ENCODE results near the gene GRAMD4.

The GRAMD4 gene

DNA sequence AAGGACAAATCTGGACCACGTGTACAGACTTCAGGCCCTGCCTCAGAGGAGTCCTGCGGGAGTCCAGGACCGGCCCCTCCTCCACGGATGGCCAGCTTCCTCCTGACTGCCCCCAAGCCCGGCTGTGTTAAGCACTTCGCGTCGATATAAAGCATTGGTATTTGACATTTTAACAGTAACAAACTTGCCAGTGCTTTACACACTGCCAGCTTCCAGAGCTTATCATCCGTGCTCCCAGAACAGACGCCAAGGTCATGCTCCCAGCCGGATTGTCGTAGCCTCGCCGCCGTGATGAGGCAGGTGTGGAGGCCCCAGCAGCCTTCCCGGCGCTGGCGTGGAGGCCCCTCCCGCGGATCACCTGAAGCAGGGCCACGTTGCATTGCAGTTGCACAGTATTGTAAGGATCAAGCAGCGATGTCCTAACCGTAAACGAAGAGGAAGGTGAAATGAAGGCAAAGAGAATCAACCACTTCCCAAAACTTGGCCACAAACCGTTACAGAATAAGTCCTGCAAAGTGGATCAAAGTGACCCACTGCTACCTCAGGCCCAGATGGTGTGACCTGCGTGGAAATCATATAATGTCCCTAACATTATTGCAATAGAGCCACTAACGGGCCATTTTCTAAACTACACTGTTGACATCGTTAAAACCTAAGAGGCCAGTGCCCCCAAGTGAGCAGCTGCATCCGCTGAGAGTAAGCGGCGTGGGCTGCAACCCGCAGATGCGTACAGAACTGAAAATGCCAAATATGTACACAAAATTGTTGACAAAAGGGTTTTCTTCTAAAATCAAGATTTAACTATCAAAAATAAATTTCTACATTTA lies 66.2 kb downstream of the GRAMD4 start:
- DNase-seq (ENCODE audit: low read depth in 3 of 3, low spot score in 1 of 3) = no peak

DNA sequence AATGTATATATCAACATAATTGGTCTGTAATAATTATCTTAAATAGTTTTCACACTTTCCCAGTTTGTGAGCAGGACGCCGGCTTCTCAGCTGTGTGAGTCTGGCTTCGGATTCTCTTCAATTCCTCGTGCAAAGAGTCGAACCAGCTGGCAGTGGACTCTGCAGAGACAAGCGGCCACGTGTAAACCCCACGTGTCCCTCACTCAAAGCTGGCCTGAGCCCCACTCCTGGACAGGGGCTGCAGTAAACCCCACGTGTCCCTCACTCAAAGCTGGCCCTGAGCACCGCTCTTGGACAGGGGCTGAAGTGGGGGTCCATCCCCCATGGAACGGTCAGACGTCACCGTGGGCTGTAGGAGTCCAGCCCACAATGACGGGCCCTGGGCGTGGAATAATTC lies 66.9 kb downstream of the GRAMD4 start:
- no peak for DNase-seq (ENCODE audit: low read depth in 3 of 3, low spot score in 1 of 3)

DNA sequence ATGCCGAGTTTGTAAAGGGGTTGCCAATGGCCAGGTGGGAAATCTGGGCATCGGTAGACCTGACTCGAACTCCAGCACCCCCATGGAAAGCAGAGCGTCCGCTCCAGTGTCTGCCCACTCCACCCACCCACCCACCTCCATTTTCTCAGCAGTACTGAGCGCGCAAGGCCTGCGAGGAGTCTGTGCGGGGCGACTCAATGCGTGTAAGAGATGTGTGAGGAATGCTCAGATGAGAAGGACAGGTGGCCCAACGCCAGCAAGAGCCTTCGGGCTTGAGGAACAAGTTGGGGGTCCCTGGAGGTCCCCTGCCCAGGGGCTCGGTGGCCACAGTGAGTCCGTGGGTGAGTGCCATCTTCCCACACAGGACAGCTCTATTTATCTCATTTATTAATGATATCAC lies 67.3 kb downstream of the GRAMD4 start:
- no peak for DNase-seq (ENCODE audit: low read depth in 3 of 3, low spot score in 1 of 3)

DNA sequence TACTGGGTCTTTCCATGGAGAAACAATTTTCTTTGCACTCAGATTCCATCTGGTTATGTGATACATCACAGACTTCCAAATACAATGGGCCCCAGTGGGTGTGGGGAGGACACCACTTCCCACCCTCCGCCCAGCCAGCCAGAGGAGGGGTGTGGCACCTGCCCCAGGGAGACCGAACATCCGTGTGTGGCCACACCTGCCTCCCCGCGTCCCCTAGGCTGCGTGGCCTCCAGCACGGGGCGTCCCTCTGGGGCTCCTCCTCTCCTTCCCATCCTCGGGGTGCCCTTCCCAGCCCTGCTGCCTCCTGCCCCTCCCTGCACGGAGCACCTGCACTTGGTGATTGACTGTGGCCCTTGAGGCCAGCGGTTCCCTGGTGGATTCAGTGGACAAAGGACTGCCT lies 68.8 kb downstream of the GRAMD4 start:
- DNase-seq (ENCODE audit: low read depth in 3 of 3, low spot score in 1 of 3) = no peak

DNA sequence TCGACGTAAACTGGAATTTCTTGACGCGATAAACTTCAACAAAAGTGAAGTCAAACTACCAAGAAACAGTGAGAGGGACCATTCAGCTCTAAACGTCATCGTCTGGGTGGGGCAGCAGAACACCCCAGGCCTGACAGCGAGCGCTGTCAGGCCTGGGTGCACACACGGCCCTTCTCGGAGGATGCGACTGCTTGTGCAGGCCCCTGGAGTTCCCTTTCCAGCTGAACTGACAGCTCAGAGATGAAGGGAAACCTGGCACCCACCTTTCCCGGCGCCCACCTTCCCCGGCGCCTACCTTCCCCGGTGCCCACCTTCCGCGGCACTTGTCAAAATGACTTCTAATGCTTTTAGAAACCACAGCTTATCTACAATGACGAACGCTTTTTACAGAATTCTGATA lies 70.0 kb downstream of the GRAMD4 start:
- no peak for DNase-seq (ENCODE audit: low read depth in 3 of 3, low spot score in 1 of 3)

DNA sequence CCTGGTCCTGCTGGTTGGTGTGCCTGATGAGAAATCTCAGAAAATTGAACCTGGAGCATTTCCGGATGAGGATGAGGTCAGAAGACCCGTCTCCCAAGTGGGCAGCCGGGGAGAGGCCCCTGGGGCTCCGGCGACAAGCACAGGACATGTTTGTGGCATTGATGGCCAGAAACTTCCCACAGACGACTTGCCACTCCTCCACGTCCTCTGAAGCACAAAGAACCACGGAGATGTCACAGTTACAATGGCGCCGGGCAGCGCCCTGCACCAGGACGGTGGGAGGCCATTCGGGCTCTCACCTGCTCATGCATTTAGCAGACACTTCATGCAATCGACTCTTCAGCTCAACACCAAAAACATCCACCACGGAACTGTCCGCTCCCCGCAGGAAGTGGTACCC lies 71.4 kb downstream of the GRAMD4 start:
- no peak for DNase-seq (ENCODE audit: low read depth in 3 of 3, low spot score in 1 of 3)

DNA sequence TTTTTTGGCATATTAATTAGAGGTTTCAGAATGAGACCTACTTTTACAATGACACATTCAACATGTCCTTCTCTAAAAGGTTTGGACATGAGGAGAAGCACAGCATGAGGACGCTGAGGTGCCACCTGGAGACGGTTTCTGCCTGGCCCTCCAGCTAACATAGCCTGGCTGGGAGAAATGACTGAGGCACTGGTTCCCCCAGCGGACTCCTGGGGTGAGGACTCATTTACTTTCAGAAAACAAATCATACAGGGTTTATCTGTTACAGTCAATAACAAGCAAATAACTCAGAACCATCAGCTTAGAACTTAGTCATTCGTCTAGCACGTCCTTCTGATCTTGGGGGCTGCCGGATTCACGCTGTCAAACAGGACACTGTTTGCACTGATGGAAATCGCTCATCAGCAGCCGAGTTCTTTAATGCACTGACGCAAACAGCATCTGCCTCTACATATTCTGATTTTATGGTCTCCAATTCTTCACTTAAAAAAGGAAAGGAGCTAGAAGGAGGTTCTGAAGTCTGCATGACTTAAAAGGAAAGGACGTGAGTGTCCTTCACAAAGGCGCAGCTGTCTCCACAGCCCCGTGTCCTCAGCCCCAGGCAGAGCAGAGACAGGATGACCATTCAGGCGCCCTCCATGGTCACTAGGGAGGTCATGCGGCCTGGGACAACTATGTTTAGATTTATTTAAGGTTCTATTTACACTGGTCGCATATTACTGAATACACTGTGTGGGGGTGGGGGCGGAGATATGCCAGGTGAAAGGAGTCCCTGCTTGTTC lies 73.6 kb downstream of the GRAMD4 start:
- DNase-seq (ENCODE audit: low read depth in 3 of 3, low spot score in 1 of 3) = no peak

DNA sequence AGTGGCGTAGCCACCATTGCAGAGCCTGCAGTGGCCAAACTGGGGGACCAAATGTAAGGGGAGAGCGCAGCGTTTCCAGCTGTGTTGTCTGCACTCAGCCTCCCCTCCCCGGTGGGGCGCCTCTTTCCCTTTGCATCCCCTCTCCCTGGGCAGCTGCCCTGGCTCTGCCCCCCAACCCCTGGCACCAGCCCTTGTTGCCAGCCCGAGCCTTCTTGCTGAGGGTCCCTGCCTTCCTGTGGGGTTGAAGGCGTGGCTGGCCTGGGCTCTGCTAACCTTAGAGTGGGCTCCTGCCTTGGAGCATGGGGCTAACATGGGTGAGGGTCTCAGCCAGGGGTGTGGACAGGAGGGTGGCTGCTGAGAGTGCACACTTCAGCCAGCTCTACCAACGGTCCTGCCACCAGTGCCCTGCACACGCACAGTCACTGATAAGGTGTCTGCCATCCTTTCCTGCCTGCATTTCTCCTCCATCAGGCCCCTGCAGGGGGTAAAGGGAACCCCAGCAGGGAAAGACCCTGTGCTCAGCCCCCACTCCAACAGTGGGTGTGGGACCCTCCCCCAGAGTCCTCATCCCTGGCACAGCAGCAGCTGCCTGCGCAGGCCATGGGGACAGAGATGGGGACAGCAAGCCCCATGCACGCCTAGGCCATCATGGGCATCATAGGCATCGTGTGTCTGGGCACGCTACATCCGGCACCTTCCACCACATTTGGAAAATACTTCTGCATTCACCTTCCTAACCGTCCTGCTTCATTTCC lies 74.4 kb downstream of the GRAMD4 start:
- no peak for DNase-seq (ENCODE audit: low read depth in 3 of 3, low spot score in 1 of 3)

DNA sequence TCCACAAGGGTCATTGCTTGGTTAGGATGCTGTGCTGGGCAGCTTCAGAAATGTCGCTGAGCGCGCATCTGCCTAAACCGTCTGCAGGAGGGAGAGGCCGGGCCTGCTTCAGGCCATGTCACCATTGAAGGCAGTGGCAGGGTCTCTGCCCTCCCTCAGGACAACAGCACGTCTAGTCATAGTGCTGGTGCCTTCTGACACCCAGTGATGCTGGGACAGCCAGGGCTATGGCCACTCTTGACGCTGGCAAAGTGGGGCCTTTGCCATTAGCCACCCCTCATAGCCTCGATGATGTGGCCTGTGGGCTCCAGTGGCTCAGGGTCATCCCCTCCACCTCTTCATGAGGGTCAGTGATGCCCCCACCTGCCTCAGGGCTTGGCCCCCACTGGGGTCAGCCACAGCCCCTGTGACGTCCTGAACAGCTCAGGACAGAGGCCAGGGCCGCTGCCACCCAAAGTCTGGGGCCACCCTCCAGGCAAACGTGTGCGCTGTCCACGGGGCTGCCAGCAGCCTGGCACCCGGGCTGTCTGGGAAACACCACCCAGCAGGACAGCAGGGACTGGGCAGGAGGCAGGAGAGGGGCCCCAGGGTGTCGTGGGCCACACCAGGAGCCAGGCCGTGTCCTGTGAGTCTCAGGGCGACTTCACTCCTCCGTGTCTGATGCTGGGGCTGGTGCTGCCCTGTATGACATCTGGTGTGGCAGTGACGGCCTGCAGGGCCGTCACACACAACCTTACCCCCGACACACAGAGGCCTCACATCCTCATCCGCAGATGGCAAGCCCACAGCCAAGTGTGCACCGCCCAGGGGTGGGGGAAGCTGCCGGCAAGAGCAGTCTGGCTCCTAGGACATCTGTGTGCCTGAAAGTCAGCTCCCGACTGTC lies 75.4 kb downstream of the GRAMD4 start:
- DNase-seq (ENCODE audit: low read depth in 3 of 3, low spot score in 1 of 3) = no peak

DNA sequence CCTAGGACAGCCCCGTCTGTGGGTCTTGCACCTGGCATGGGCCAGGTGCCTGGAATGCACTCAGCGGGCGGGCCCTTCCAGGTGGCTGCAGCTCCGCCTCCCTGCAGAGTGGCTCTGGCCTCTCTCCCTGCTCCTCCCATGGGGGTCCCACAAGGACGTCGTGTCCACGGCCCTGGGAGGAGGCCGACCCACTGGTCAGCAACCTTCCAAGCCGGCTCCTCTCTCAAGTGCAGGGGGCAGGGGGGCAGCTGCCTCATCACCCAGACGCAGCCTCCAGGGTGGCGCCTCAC lies 76.0 kb downstream of the GRAMD4 start:
- no peak for DNase-seq (ENCODE audit: low read depth in 3 of 3, low spot score in 1 of 3)

DNA sequence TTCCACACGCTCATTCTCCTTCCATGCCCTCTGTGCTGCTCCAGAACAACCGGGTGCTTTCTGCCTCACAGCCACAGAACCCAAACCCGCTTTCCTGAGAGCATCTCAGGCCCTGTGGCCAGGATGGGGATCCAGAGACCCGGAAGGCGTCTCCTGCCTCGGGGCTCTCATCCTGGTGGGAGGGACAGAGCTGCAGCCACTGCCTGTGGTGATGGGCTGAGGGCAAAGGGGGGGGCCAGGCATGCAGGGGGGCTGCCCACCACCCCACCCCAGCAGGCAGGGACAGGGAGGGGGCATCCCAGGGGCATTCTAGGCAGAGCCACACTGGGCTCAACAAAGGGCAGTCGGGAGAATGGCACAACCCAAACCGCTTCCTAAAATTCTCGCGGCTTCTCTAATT lies 76.4 kb downstream of the GRAMD4 start:
- no peak for DNase-seq (ENCODE audit: low read depth in 3 of 3, low spot score in 1 of 3)

DNA sequence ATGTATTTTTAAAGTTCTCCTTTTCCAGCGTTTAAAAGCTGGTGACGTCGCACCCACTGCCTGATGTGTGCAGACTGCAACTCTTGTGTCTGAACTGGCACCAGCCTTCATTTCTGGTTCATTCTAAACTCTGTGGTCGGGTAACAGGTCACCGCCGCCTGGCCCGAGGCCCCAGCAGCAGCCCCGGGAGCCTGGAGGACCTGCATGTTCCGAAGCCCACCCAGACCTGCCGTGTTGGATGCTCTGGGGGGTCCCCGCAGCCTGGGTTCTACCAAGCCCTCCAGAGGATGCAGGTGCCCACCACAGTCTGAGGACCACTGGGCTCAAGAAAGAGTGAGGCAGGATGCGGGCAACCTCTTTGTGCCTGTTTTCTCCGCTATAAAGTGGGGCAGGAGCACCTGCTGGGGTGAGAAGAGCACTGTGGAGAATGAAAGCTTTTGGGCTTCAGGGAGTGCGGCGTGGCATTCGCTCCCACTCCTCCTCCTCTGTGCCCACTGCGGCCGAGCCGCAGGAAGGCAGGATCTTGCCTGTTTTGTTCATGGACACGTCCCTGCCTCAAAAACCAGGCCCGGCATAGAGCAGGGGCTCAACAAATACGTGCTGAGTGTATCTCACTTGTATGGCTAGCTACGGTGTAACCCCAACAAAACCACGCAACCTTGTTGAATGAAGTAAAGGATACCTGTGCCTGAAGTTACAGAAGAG lies 77.8 kb downstream of the GRAMD4 start:
- DNase-seq (ENCODE audit: low read depth in 3 of 3, low spot score in 1 of 3) = no peak

DNA sequence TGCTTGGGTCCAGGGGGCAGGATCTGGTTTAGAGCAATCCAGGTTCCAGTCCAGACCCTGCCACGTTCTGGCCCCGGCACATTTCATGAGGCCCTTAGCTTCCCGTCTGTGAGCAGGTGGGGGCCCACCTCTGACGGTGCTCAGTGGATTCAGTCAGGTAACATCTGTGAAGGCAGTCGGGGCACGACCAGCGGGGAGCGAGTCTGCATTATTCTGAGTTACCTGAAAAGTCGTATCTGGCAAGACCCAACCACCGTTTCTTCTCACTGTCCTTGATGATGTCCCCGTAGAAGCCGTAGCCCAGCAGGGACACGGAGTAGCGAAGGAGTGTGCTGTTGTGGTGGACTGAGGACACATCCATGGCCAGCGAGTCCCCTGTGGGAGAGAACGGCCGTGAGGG lies 78.9 kb downstream of the GRAMD4 start:
- no peak for DNase-seq (ENCODE audit: low read depth in 3 of 3, low spot score in 1 of 3)

DNA sequence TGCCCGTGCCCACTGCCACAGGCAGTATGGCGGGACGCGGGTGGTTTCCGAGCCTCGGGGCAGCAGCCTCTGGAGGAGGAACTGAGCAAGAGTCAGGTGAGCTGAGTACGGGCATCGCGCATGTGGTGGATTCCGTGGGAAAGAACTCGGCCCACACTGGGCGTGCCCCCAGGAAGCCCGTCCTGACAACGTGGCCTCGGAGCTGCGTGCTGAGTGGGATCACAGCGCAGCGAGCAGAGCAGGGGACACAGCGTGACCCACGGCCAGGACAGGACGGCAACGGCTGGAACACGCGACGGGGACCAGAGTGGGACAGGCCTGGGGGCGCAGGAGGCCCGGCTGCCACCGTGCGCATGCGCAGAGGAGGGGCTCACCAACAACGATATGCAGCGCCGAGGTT lies 81.1 kb downstream of the GRAMD4 start:
- no peak for DNase-seq (ENCODE audit: low read depth in 3 of 3, low spot score in 1 of 3)

DNA sequence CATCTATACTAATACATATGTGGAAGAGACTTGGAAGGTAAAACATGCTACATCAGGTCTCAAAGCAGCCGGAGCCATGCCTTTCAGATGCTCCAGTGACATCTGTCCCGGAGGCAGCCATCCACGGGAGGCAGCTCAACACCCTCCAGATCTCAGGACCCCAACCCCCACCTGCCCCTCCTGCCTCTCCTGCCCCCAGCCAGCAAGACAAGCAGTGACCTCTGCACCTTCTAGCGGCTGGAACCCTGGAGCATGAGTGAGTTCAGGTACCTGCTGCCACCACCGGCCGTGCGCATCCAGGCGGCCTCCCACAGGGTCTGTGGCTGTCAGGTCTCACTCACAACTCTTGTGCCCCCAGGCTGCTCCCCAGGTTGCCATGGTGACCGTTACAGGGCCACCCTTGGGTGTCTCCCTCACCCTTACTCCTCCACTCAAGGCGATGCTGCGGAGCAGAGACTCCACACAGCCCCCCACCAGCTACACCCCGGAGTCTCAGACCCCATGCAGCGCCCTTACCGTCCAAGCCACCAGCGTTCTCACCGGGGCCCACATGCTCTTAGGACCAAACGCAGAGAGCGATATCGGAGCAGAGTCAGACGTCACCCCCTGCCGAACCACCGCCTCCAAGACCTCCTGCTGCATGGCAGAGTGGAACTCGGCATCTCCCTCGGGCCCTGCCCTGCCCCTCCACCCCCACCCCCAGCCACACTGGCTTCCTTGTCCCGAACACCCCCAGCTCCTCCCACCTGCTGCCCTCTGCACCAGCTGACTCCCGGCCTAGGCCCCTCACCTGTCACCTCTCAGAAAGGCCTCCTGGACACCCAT lies 83.2 kb downstream of the GRAMD4 start:
- DNase-seq (ENCODE audit: low read depth in 3 of 3, low spot score in 1 of 3) = no peak

DNA sequence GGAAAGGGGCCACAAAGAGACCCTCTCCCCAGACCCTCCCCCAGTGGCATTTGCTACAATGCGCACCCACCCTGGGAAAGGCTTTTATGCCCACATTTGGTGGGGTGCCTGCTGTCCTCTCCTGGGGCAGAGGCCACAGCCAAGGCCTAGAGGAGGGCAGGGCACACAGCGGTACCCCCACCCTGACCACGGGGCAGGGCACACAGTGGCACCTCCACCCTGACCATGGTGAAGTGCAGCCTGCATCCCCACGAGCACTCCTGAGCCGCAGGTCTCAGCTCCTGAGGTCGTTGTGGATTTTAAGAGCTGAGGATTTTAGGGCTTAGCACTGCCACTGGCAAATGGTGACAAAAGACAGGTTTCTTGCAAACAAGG lies 83.8 kb downstream of the GRAMD4 start:
- no peak for DNase-seq (ENCODE audit: low read depth in 3 of 3, low spot score in 1 of 3)

DNA sequence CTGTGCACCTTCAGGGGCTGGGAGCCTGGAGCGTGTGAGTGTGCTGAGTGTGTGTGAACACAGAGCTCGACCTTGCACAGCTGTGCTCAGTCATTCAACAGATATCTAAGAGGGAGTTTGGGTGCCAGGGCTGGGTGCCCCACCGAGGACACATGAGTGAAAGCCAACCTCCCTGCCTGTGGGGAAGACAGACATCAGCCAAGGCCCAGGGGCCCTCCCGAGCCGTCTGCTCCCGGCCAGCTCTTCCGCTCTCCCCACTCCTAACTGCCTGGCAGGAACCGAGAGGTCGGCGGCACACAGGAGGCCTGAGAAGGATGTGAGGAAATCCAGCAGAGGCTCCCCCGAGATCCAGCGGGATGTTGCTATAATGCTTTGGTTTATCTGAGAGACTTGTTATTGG lies 85.9 kb downstream of the GRAMD4 start:
- no peak for DNase-seq (ENCODE audit: low read depth in 3 of 3, low spot score in 1 of 3)

DNA sequence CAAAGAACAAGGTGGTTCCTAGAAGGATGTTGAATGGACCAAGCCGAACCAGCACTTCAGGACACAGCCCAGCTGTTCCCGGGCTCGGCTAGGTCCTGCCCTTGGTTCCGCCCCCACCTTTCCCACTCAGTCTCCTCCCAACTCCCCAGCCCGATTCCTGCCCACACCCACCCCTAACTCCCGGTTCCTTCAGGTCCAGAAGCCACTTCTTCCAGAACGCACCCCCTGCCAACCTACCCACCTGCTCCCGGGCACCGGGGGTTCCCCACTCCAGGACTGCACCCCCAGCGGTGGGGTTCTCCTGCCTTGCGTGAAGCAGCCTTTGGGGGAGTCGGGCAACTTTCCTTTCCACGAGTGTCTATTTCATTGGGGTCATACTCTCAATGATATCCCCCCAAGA lies 87.1 kb downstream of the GRAMD4 start:
- no peak for DNase-seq (ENCODE audit: low read depth in 3 of 3, low spot score in 1 of 3)

DNA sequence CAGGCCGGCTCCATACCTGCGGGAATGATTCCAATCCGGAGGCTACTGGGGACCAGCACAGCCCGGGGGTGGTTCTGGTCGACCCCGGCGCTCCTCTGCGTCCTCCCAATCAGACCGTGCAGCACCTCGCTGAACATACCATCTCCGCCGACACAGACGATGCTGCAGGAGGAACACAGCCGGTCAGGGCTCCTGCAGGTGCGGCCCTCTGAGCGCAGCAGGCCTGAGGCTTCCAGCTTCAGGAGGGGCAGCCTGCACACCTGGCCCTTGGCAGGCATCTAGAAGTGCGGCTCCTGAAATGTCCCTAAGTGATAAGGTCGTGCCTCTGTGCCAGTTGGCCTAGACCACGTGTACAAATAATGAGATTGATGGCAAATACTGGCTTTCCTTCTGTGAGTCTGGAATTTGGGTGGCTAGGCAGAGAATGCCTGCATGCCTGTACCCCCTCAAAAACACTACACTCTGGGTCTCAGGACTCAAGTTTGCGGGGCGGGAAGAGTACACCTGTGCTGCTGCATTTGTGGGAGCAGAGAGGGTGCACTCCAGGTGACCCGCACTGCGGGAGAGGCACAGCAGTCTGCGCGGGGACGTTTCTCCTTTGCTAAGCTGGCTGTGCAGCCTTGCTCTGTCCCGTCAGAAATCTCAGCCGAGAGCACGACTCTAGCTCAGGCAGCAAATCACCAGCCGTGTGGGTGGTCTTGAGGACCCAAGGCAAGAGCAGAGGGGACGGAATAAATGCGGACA lies 87.8 kb downstream of the GRAMD4 start:
- DNase-seq (ENCODE audit: low read depth in 3 of 3, low spot score in 1 of 3) = no peak

All from stimulated activated CD4-positive, alpha-beta T cell treated with anti-CD3 and anti-CD28 coated beads, TNF-alpha, amount 100 ng/mL, for 1 hour (primary cell).